GM12878 (cell line): ENCODE measurements around the gene NRM. TPM values are rescaled to one million over a fixed set of nuclear protein-coding genes. Genes with fewer than 3 reads are reported as not detected.
A peak's percentile ranks its signal among the peaks of the same experiment; 100 is the strongest.

Source experiments
- BCLAF1 ChIP-seq: fragments of 450-650 bp; IDR thresholded peaks from 2 replicates; pipeline ENCODE4 v1.6.1; 2017; ENCODE audit warnings: antibody characterized with exemption, mild to moderate bottlenecking, moderate library complexity
- CREM ChIP-seq: IDR thresholded peaks from 2 replicates; pipeline ENCODE4 v1.6.1; 2014; ENCODE audit warnings: antibody characterized with exemption, low read depth
- DPF2 ChIP-seq: fragments of 450-650 bp; IDR thresholded peaks from 2 replicates; pipeline ENCODE4 v1.6.1; 2017; ENCODE audit warnings: mild to moderate bottlenecking
- GATAD2B ChIP-seq: fragments of 450-650 bp; conservative IDR thresholded peaks from 2 replicates; pipeline ENCODE4 v1.6.1; 2017; ENCODE audit warnings: low read depth, mild to moderate bottlenecking, moderate library complexity
- HDGF ChIP-seq: fragments of 450-650 bp; IDR thresholded peaks from 2 replicates; pipeline ENCODE4 v1.6.1; 2016; ENCODE audit warnings: antibody characterized with exemption
- IKZF1 ChIP-seq: fragments of 450-650 bp; conservative IDR thresholded peaks from 2 replicates; pipeline ENCODE4 v1.6.1; 2017; ENCODE audit warnings: antibody characterized with exemption, mild to moderate bottlenecking
- JUND ChIP-seq: IDR thresholded peaks from 2 replicates; pipeline ENCODE4 v1.6.1; 2012; ENCODE audit warnings: low read depth, mild to moderate bottlenecking, low read length, improper control_type of control experiment, moderate library complexity
- KAT2A ChIP-seq: conservative IDR thresholded peaks from 2 replicates; pipeline ENCODE4 v1.6.1; 2011; ENCODE audit warnings: low read depth, low read length; ENCODE audit not compliant: control insufficient read depth
- MTA2 ChIP-seq: fragments of 450-650 bp; IDR thresholded peaks from 2 replicates; pipeline ENCODE4 v1.6.1; 2016; ENCODE audit warnings: low read depth, mild to moderate bottlenecking, moderate library complexity
- PAX8 ChIP-seq: fragments of 450-650 bp; IDR thresholded peaks from 2 replicates; pipeline ENCODE4 v1.6.1; 2017; ENCODE audit warnings: mild to moderate bottlenecking, moderate library complexity
- POLR2A ChIP-seq: IDR thresholded peaks from 2 replicates; pipeline ENCODE4 v1.6.1; 2011; ENCODE audit warnings: low read depth, mild to moderate bottlenecking, low read length
- RAD51 ChIP-seq: fragments of 450-650 bp; IDR thresholded peaks from 2 replicates; pipeline ENCODE4 v1.6.1; 2016; ENCODE audit warnings: moderate library complexity, mild to moderate bottlenecking, inconsistent platforms
- RB1 ChIP-seq: fragments of 450-650 bp; formaldehyde crosslinking; IDR thresholded peaks from 2 replicates; pipeline ENCODE4 v1.6.1; 2017; ENCODE audit warnings: mild to moderate bottlenecking, borderline replicate concordance
- RFX5 ChIP-seq: IDR thresholded peaks from 2 replicates; pipeline ENCODE4 v1.6.1; 2011; ENCODE audit warnings: low read depth, low read length, improper control_type of control experiment
- SIN3A ChIP-seq: IDR thresholded peaks from 2 replicates; pipeline ENCODE4 v1.6.1; 2012; ENCODE audit warnings: low read depth, low read length, improper control_type of control experiment
- SPI1 ChIP-seq: IDR thresholded peaks from 2 replicates; pipeline ENCODE4 v1.6.1; 2011; ENCODE audit warnings: low read depth, mild to moderate bottlenecking, low read length, moderate library complexity, borderline replicate concordance; ENCODE audit not compliant: insufficient read depth
- STAT1 ChIP-seq: fragments of 450-650 bp; conservative IDR thresholded peaks from 2 replicates; pipeline ENCODE4 v1.6.1; 2014; ENCODE audit warnings: antibody characterized with exemption, mild to moderate bottlenecking
- TAF1 ChIP-seq: IDR thresholded peaks from 2 replicates; pipeline ENCODE4 v1.6.1; 2011; ENCODE audit warnings: mild to moderate bottlenecking, low read depth, low read length, borderline replicate concordance
- TBL1XR1 ChIP-seq: IDR thresholded peaks from 2 replicates; pipeline ENCODE4 v1.6.1; 2012; ENCODE audit warnings: low read depth, low read length, improper control_type of control experiment
- YY1 ChIP-seq: IDR thresholded peaks from 2 replicates; pipeline ENCODE4 v1.6.1; 2011; ENCODE audit warnings: low read depth, mild to moderate bottlenecking, low read length
- ZNF384 ChIP-seq: IDR thresholded peaks from 2 replicates; pipeline ENCODE4 v1.6.1; 2012; ENCODE audit warnings: low read depth, mild to moderate bottlenecking, low read length, improper control_type of control experiment, borderline replicate concordance
- polyA plus RNA-seq, 11 experiments: library from polyadenylated mRNA; depleted of rRNA in 4 of 11; unstranded in 6 of 11; stranded (reverse) in 5 of 11; fragments of >200 nt; fragmentation: Nextera tagmentation in 4 of 11; fragmentation: Illumina TruSeq in 1 of 11; extraction: Ambion mirVana in 4 of 11; extraction: Trizol in 1 of 11; gene quantifications; 1 replicate in 1 of 11; 2 replicates in 10 of 11; pipeline versions ENCODE4 v1.2.1 to v1.2.3, GENCODE V29; 2011 to 2016; ENCODE audit warnings: inconsistent platforms in 2 of 11, missing spikeins in 2 of 11, low read depth in 1 of 11
- total RNA-seq, 4 experiments: library from RNA; depleted of rRNA in 3 of 4; stranded (reverse); fragments of >200 nt in 3 of 4; fragmentation: Illumina TruSeq in 1 of 4; extraction: Trizol in 1 of 4; gene quantifications; 2 replicates each; pipeline versions ENCODE4 v1.2.1 to v1.2.3, GENCODE V29; 2013 to 2021
- TF ChIP-seq, protein P1 (sequence below): fragments of 450-650 bp; IDR thresholded peaks from 2 replicates; pipeline ENCODE4 v1.6.1; 2017; ENCODE audit warnings: mild to moderate bottlenecking
- TF ChIP-seq, protein P2 (sequence below): IDR thresholded peaks from 2 replicates; pipeline ENCODE4 v1.6.1; 2011; ENCODE audit warnings: mild to moderate bottlenecking, low read depth, low read length, moderate library complexity; ENCODE audit not compliant: insufficient replicate concordance

NRM gene
- total and polyA plus RNA-seq, 10 of the 15 experiments (the other 5 are each of a cell fraction or from before 2014, with no cell fraction given), result 15.4 to 46.7 (median 29.0) TPM

- TF ChIP-seq, protein P1, sequence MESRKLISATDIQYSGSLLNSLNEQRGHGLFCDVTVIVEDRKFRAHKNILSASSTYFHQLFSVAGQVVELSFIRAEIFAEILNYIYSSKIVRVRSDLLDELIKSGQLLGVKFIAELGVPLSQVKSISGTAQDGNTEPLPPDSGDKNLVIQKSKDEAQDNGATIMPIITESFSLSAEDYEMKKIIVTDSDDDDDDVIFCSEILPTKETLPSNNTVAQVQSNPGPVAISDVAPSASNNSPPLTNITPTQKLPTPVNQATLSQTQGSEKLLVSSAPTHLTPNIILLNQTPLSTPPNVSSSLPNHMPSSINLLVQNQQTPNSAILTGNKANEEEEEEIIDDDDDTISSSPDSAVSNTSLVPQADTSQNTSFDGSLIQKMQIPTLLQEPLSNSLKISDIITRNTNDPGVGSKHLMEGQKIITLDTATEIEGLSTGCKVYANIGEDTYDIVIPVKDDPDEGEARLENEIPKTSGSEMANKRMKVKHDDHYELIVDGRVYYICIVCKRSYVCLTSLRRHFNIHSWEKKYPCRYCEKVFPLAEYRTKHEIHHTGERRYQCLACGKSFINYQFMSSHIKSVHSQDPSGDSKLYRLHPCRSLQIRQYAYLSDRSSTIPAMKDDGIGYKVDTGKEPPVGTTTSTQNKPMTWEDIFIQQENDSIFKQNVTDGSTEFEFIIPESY, result no peak
- peak; percentile 71 for TF ChIP-seq TAF1
- no peak; the same call in 1 of the 2 replicates for TF ChIP-seq BCLAF1
- TF ChIP-seq IKZF1, result peak; percentile 47
- TF ChIP-seq RFX5, result no peak
- peak; percentile 85 for TF ChIP-seq POLR2A
- TF ChIP-seq PAX8, result no peak
- TF ChIP-seq MTA2, result no peak
- peak; percentile 78 for TF ChIP-seq ZNF384
- peak; percentile 43; the same call in 1 of the 2 replicates for TF ChIP-seq YY1
- peak; percentile 63 for TF ChIP-seq CREM
- peak; percentile 63; the same call in 1 of the 2 replicates for TF ChIP-seq GATAD2B
- 0 out of 2 replicates have a peak, but pooled peaks have one; percentile 21 for TF ChIP-seq HDGF
- TF ChIP-seq, protein P2, sequence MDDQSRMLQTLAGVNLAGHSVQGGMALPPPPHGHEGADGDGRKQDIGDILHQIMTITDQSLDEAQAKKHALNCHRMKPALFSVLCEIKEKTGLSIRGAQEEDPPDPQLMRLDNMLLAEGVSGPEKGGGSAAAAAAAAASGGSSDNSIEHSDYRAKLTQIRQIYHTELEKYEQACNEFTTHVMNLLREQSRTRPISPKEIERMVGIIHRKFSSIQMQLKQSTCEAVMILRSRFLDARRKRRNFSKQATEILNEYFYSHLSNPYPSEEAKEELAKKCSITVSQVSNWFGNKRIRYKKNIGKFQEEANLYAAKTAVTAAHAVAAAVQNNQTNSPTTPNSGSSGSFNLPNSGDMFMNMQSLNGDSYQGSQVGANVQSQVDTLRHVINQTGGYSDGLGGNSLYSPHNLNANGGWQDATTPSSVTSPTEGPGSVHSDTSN, result peak; percentile 1
- TF ChIP-seq RAD51, result peak; percentile 90
- TF ChIP-seq RB1, result 0 out of 2 replicates have a peak, but pooled peaks have one; percentile 51
- TF ChIP-seq DPF2, result peak; percentile 50; the same call in 1 of the 2 replicates
- no peak for TF ChIP-seq KAT2A
- no peak for TF ChIP-seq JUND
- TF ChIP-seq SIN3A, result peak; percentile 75
- no peak for TF ChIP-seq STAT1
- TF ChIP-seq TBL1XR1, result no peak
- peak; percentile 49; the same call in 1 of the 2 replicates for TF ChIP-seq SPI1
Observed at GRCh38 chr6:30721198-30722024, 30.6 kb upstream of the NRM start (continued).
